Ramos (cell line): ENCODE measurements around the gene ZNF483.
"Not testable (repeated sequence)": the region's sequence is repeated elsewhere in the genome, so short reads cannot be mapped to it uniquely, and the experiment has no call there.

Experiments
- in situ Hi-C: fragments of 300-500 bp; cut with MboI; formaldehyde crosslinking; loops from one replicate; pipeline ENCODE4 v1.14.3; 2022; ENCODE audit warnings: low sequenced_read_pairs; ENCODE audit not compliant: unreplicated experiment

Gene ZNF483

GRCh38 chr9:111533099-111533790 lies 8.3 kb downstream of the ZNF483 start:
- in situ Hi-C loops = no loop called here

GRCh38 chr9:111542497-111543254 lies 17.7 kb downstream of the ZNF483 start:
- in situ Hi-C loops = no loop called here

GRCh38 chr9:111548623-111549022 lies 23.6 kb downstream of the ZNF483 start:
- in situ Hi-C loops = no loop called here

- in situ Hi-C loops = not testable (repeated sequence)
These were observed 30.4 kb downstream of the ZNF483 start for GRCh38 chr9:111555425-111555824.

GRCh38 chr9:111559000-111559610 lies 34.1 kb downstream of the ZNF483 start:
- in situ Hi-C loops = no loop called here

GRCh38 chr9:111561165-111561719 lies 36.3 kb downstream of the ZNF483 start:
- in situ Hi-C loops = no loop called here

GRCh38 chr9:111566234-111566633 lies 41.3 kb downstream of the ZNF483 start:
- in situ Hi-C loops = no loop called here

- in situ Hi-C loops = not testable (repeated sequence)
These were observed 43.1 kb downstream of the ZNF483 start for GRCh38 chr9:111568127-111568526.

GRCh38 chr9:111572950-111573604 lies 48.1 kb downstream of the ZNF483 start:
- in situ Hi-C loops = no loop called here

GRCh38 chr9:111582888-111583287 lies 57.9 kb downstream of the ZNF483 start:
- in situ Hi-C loops = no loop called here

- in situ Hi-C loops = no loop called here
These were observed 61.4 kb downstream of the ZNF483 start for GRCh38 chr9:111586378-111586777.

- in situ Hi-C loops = no loop called here
These were observed 63.9 kb downstream of the ZNF483 start for GRCh38 chr9:111588846-111589245.

- in situ Hi-C loops = loop anchor here (10.0 kb wide), 1 partner anchor 97 kb away; no protein-coding TSS in a partner anchor
These were observed 73.1 kb downstream of the ZNF483 start for GRCh38 chr9:111597852-111598732.

GRCh38 chr9:111598733-111599091 lies 73.7 kb downstream of the ZNF483 start:
- in situ Hi-C loops = loop anchor here (10.0 kb wide), 1 partner anchor 96 kb away; no protein-coding TSS in a partner anchor

GRCh38 chr9:111599092-111599954 lies 74.3 kb downstream of the ZNF483 start, which contains the start of gene PTGR1:
TSS of gene PTGR1 (minus strand) at chr9:111599647. CDS start at chr9:111597422, 2,225 bp downstream.
- in situ Hi-C loops = loop anchor here (10.0 kb wide), 1 partner anchor 95 kb away; no protein-coding TSS in a partner anchor

GRCh38 chr9:111599955-111600343 lies 75.0 kb downstream of the ZNF483 start:
- in situ Hi-C loops = loop anchor here (10.0 kb wide), 1 partner anchor 95 kb away; no protein-coding TSS in a partner anchor

GRCh38 chr9:111601237-111602018 lies 76.4 kb downstream of the ZNF483 start:
- in situ Hi-C loops = no loop called here
